ENCODE results near the gene CASP10.
"Not testable (repeated sequence)": the region's sequence is repeated elsewhere in the genome, so short reads cannot be mapped to it uniquely, and the experiment has no call there.

The CASP10 gene

GRCh38 chr2:201182650-201183364 is at the start of gene CASP10:
Gene CASP10 (plus strand): TSS chr2:201183141. CDS start chr2:201185778, 2,637 bp downstream.
- no peak for DNase-seq

GRCh38 chr2:201135386-201135785 is 47.6 kb upstream of the CASP10 start:
- no peak for DNase-seq

- no peak for DNase-seq
These were observed 46.0 kb upstream of the CASP10 start for GRCh38 chr2:201136889-201137321.

- DNase-seq, result no peak
These were observed 45.2 kb upstream of the CASP10 start for GRCh38 chr2:201137505-201138400.

GRCh38 chr2:201138401-201138970 is 44.5 kb upstream of the CASP10 start:
- DNase-seq, result no peak

- not testable (repeated sequence) for DNase-seq
These were observed 43.8 kb upstream of the CASP10 start for GRCh38 chr2:201138986-201139781.

- DNase-seq, result no peak
These were observed 42.9 kb upstream of the CASP10 start for GRCh38 chr2:201139836-201140604.

GRCh38 chr2:201144101-201145051 is 38.6 kb upstream of the CASP10 start:
- no peak for DNase-seq

GRCh38 chr2:201148434-201148990 is 34.4 kb upstream of the CASP10 start:
- no peak for DNase-seq

GRCh38 chr2:201149064-201149820 is 33.7 kb upstream of the CASP10 start:
- no peak for DNase-seq

- DNase-seq, result not testable (repeated sequence)
These were observed 33.1 kb upstream of the CASP10 start for GRCh38 chr2:201149821-201150165.

- no peak for DNase-seq
These were observed 32.4 kb upstream of the CASP10 start for GRCh38 chr2:201150454-201151020.

GRCh38 chr2:201151127-201151981 is 31.6 kb upstream of the CASP10 start:
- no peak for DNase-seq

- no peak for DNase-seq
These were observed 30.4 kb upstream of the CASP10 start for GRCh38 chr2:201152517-201152916.

GRCh38 chr2:201152999-201153815 is 29.7 kb upstream of the CASP10 start:
- DNase-seq, result no peak

- DNase-seq, result no peak
These were observed 28.1 kb upstream of the CASP10 start for GRCh38 chr2:201154615-201155399.

GRCh38 chr2:201156036-201156435 is 26.9 kb upstream of the CASP10 start:
- DNase-seq, result no peak
